ENCODE results near the gene SCARB1. TPM values are rescaled to one million over a fixed set of nuclear protein-coding genes. Genes with fewer than 3 reads are reported as not detected.

The SCARB1 gene
- total RNA-seq, 1 donor from 2014 or later: 11.1 TPM

DNA sequence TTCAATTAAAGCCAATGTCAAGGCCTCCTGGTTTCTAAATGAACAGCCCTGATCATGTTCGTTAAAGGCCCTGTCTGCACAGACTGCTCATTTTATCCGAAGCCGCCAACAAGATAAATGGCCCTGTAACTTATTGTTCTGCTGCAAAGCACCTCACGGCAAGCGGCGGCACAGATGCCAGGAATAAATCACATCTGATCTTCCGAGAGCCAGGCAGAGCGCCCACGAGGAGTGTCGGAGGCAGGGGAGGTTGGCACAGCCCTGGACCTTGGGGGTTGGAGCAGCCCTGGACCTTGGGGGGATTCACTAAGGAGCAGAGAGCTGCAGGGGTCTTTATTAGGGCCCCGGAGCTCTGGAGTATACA is 110.5 kb downstream of the SCARB1 start:
- Histone ChIP-seq H3K4me3 (no peak overlapping the region), H3K4me1 (peaks cover 44% of the 10 kb centered on the region), H3K36me3 (no peaks in the 10 kb centered on the region), H3K27me3 (ENCODE audit: low read depth) (no peaks in the 10 kb centered on the region), H3K27ac (replicated peaks) (peak overlapping the region; percentile 95), H3K9me3 (replicated peaks) (peaks cover 8% of the 10 kb centered on the region)
- intact Hi-C loops (cut with micrococcal nuclease): no loop called here
- TF ChIP-seq, protein P1, sequence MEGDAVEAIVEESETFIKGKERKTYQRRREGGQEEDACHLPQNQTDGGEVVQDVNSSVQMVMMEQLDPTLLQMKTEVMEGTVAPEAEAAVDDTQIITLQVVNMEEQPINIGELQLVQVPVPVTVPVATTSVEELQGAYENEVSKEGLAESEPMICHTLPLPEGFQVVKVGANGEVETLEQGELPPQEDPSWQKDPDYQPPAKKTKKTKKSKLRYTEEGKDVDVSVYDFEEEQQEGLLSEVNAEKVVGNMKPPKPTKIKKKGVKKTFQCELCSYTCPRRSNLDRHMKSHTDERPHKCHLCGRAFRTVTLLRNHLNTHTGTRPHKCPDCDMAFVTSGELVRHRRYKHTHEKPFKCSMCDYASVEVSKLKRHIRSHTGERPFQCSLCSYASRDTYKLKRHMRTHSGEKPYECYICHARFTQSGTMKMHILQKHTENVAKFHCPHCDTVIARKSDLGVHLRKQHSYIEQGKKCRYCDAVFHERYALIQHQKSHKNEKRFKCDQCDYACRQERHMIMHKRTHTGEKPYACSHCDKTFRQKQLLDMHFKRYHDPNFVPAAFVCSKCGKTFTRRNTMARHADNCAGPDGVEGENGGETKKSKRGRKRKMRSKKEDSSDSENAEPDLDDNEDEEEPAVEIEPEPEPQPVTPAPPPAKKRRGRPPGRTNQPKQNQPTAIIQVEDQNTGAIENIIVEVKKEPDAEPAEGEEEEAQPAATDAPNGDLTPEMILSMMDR (IDR thresholded peaks at IDR 0.05; ENCODE audit: borderline replicate concordance): no peak
- DNase-seq: no peak

DNA sequence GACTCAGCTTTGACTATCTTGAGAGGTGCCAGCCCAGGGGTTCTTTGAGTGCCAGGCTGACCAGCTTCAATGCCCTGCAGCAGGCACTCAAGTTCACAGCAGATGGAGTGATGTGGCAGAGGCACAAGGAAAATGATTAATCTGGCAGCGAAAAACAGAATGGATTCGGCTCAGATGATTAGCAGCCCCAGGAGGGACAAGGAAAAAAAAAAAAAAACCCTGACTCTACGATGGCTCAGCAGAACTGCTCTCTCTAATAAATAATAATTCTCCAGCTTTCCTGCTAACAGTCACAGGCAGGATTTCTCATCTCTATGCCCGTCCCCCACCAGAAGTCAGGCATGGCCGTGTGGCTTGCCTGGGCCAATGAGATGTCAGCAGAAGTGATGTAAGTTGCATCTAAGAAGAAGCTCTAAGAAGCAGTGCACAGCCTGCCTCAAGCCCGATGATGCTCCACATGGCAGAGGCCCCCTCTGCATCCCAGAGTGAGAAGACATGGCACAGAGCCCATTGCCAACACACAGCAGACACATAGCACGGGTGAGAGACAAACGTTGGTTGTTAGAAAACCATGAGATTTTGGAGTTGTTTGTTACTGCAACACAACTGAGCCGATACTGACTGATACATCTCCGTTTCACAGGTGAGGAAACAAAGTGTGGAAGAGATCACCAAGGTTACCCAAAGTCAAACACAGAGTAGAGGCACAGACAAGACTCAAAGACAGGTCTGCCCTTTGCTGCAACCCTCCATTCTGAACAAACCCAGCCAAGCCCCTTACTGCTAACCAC is 111.0 kb downstream of the SCARB1 start:
- peaks cover 45% of the 10 kb centered on the region for H3K4me1 ChIP-seq
- peak overlapping the region; percentile 95 for H3K27ac ChIP-seq (replicated peaks)
- H3K4me3 ChIP-seq: no peak overlapping the region
- TF ChIP-seq, protein P1 (IDR thresholded peaks at IDR 0.05; ENCODE audit: borderline replicate concordance): no peak
- no peaks in the 10 kb centered on the region for H3K27me3 ChIP-seq (ENCODE audit: low read depth)
- no peak for DNase-seq
- peaks cover 6% of the 10 kb centered on the region for H3K9me3 ChIP-seq (replicated peaks)
- intact Hi-C loops (cut with micrococcal nuclease): no loop called here
- H3K36me3 ChIP-seq: no peaks in the 10 kb centered on the region

DNA sequence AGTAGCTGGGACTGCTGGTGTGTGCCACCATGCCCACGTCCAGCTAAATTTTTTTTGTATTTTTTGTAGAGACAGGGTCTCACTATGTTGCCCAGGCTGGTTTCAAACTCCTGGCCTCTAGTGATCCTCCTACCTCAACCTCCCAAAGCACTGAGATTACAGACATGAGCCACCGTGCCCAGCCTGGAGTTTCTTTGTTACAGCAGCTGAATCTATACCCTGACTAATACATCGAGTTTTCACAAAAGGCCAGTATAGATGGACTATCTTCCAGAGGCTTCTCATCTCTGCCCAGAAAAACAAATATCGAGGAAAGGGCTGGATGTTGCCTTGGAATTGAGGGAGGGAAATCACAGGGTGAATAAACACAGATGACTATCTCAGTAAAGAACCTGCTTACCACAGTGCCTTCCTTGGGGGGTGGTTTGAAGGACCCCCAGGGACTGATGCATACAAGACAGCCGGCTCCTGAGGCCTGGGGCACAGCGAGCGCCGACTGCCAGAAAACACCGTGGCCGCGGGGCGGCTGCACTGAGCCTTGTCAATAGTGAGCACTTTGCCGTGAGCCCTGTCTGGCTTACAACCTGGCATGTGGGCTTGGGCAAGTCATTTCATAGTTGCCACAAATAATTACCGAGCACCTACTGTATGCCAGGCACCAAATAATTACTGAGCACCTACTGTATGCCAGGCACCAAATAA is 111.9 kb downstream of the SCARB1 start:
- intact Hi-C loops (cut with micrococcal nuclease): no loop called here
- DNase-seq: no peak
- peaks cover 53% of the 10 kb centered on the region for H3K4me1 ChIP-seq
- no peak overlapping the region for H3K4me3 ChIP-seq
- no peaks in the 10 kb centered on the region for H3K27me3 ChIP-seq (ENCODE audit: low read depth)
- TF ChIP-seq, protein P1 (IDR thresholded peaks at IDR 0.05; ENCODE audit: borderline replicate concordance): no peak
- H3K9me3 ChIP-seq (replicated peaks): no peaks in the 10 kb centered on the region
- H3K36me3 ChIP-seq: no peaks in the 10 kb centered on the region
- H3K27ac ChIP-seq (replicated peaks): peak overlapping the region; percentile 95

DNA sequence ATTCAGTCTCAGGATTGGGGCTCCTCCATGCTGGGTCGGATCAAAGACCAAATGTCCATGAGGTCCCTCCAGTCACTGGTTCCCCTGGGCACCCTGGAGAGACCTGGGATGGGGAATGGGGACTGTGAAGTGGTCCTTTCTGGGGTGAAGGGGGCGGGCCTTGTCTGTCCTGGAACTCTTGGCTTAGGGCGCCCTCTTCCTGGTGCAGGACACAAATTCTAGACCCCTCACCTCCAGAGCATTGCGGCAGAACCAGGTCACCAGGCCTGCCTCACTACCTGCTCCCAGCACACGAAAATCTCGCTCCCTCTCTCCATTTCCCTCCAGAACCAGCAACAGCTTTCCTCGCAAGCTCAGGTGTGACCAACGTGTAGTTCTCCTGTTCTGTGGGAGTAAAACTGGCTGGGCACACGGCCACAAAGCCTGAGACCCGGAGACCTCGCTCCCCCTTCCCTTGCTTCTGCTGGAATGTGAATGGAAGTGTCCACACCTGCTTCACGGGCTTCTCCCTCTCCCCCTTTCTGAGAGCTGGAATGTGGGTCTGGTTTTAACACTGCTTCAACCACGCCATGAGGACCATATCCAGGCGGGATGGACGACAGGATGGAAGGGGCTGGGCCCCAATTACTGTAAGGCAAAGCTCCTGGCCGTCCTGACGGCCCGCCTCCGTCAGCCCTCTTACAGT is 112.7 kb downstream of the SCARB1 start:
- Histone ChIP-seq H3K9me3 (replicated peaks) (no peaks in the 10 kb centered on the region), H3K4me3 (no peak overlapping the region), H3K36me3 (no peaks in the 10 kb centered on the region), H3K27me3 (ENCODE audit: low read depth) (no peaks in the 10 kb centered on the region), H3K27ac (replicated peaks) (no peak overlapping the region), H3K4me1 (peaks cover 56% of the 10 kb centered on the region)
- intact Hi-C loops (cut with micrococcal nuclease): no loop called here
- TF ChIP-seq, protein P1 (IDR thresholded peaks at IDR 0.05; ENCODE audit: borderline replicate concordance): no peak
- DNase-seq: no peak

DNA sequence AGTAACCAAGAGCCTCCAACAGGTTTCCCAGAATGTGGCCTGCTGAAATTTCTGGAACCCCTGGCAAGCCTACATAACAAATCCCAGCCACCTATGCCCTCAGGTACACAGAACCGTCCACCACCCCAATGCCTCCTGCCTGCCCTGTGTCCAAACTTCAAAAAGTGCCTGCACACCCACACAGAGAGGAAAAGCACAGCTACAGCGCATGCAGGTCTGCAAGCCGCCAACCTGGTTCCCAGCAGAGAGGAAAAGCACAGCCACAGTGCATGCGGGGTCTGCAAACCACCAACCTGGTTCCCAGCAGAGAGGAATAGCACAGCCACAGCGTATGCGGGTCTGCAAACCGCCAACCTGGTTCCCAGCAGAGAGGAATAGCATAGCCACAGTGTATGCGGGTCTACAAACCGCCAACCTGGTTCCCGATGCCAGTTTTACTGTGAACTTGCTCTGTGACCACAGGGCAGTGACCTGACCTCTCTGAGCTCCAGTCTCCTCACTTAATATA is 113.5 kb downstream of the SCARB1 start:
- no peaks in the 10 kb centered on the region for H3K27me3 ChIP-seq (ENCODE audit: low read depth)
- TF ChIP-seq, protein P1 (IDR thresholded peaks at IDR 0.05; ENCODE audit: borderline replicate concordance): no peak
- H3K36me3 ChIP-seq: no peaks in the 10 kb centered on the region
- DNase-seq: no peak
- intact Hi-C loops (cut with micrococcal nuclease): no loop called here
- no peak overlapping the region for H3K4me3 ChIP-seq
- no peak overlapping the region for H3K27ac ChIP-seq (replicated peaks)
- H3K9me3 ChIP-seq (replicated peaks): no peaks in the 10 kb centered on the region
- peaks cover 56% of the 10 kb centered on the region for H3K4me1 ChIP-seq
